ENCODE measurements around the gene RUVBL1.

Gene RUVBL1

DNA sequence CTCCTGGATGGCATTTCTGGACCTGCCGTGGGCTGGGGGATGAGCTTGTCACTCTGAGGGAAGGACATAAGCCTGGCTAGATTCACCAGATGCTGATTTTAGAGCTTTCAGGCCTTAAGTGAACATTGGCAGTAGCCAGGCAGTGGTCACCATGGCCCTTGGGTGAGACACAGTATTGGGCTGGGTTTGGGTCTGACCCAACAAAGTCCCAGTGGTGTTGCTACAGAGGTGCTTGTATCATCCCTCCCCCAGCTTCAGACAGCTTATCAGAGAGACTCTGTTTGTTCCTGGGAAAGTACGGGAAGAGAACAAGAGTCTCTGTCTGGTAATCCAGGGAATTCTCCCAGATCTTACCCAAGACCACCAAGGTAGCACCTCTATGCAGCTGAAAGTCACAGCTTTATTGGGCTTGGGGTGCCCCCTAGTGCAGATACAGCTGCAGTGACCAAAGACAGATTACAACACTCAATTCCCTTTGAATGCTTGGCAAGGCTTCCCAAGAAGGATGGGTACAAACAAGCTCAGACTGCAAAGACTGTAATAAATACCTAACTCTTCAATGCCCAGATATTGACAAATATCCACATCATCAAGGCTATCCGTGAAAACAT is 9.8 kb upstream of the RUVBL1 start:
- peak; percentile 50 for DNase-seq (ENCODE audit: low read depth)

DNA sequence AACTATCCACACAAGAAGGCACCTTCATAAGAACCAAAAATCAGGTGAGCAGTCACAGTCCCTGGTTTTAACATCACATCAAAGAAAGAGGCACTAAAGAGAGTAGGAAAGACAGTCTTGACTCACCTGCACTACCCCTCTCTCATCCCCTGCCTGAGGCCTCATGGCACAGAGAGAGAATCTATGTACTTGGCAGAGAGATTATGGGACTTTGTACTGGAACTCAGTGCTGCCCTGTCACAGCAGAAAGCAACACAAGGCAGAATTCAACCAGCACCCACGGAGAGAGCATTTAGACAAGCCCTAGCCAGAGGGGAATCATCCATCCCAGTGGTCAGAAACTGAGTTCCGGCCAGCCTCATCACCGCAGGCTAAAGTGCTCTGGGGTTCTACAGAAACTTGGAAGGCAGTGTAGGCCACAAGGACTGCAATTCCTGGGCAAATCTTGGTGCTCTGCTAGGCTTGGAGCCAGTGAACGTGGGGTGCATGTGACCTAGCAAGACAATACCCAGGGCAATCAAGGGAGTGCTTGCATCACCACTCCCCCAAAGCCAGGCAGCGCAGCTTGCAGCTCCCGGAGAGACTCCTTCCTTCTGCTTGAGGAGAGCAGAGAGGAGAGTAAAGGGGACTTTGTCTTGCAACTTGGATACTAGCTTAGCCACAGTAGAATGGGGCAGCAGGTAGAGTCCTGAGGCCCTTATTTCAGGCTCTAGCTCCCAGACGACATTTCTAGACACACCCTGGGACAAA is 8.5 kb upstream of the RUVBL1 start:
- no peak for DNase-seq (ENCODE audit: low read depth)

DNA sequence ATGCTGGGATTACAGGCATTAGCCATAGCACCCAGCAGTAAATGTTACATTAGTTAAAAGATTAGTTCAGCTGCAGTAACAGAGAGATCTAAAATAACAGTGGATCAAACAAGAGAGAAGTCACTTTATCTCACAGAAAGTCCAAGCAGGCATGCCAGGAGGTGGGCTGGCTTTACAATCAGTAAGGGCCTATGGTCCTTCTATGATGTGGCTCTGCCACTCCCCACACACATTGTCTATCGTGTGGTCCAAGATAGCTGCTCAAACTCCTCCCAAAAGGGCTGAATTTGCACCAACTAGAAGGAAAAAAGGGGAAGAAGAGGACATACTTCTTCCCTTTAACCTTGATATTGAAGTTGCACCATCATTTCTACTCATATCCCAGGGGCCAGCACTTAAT is 4.6 kb upstream of the RUVBL1 start:
- DNase-seq (ENCODE audit: low read depth), result no peak

DNA sequence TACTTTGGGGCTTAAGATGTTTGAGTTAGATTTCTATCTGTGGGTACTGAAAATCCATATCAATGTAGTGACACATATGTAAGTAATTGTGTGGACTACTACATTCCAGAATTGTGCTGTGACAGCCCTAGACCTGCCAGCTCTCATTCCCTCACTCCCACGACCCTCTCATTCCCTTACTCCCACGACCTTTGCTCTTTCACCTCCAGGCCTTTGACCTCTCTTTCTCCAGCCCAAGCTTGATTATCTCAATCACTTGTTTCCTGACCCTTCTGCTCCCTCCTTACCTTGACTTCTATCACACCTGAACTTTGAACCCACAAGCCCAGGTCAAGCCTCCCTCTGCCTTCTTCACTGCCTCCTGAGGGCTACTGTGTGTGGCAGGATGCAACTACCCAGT is 3.6 kb upstream of the RUVBL1 start:
- no peak for DNase-seq (ENCODE audit: low read depth)

DNA sequence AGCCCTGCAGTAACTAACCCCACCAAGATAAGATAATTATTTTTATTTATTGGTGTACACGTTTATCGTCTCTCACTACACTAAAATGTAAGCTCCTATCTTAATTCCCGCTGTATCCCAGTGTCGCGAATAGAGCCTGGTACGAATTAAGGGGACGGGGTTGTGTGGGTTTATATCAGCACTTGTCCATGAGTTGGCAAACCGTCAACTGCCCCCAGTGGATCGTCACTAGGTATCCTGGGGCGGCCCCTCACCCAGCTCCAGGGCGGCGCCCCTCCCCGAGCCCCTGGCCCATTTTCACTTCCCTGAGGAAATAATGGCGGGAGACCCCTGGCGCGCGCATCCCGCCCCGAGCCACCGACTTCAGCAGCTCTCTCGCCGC is 465 bp downstream of the RUVBL1 start:
- DNase-seq (ENCODE audit: low read depth), result no peak

DNA sequence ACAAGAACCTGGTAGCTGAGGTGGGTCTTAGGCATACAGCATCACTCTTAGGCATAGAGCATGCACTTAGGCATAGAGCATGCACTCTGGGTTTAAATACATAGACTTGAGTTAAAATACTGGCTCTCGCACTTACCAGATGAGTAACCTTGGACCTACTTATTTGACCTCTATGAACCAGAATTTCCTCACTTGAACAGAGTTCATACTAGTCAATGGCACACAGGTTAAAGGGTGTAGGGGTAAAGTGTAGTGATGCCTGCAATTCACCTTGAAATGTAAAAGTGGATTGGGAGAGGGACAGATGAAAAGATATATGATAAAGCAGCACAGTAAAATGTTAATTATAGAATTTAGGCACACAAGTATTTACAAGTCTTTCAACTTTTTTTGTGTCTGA is 1.6 kb downstream of the RUVBL1 start:
- no peak for DNase-seq (ENCODE audit: low read depth)

DNA sequence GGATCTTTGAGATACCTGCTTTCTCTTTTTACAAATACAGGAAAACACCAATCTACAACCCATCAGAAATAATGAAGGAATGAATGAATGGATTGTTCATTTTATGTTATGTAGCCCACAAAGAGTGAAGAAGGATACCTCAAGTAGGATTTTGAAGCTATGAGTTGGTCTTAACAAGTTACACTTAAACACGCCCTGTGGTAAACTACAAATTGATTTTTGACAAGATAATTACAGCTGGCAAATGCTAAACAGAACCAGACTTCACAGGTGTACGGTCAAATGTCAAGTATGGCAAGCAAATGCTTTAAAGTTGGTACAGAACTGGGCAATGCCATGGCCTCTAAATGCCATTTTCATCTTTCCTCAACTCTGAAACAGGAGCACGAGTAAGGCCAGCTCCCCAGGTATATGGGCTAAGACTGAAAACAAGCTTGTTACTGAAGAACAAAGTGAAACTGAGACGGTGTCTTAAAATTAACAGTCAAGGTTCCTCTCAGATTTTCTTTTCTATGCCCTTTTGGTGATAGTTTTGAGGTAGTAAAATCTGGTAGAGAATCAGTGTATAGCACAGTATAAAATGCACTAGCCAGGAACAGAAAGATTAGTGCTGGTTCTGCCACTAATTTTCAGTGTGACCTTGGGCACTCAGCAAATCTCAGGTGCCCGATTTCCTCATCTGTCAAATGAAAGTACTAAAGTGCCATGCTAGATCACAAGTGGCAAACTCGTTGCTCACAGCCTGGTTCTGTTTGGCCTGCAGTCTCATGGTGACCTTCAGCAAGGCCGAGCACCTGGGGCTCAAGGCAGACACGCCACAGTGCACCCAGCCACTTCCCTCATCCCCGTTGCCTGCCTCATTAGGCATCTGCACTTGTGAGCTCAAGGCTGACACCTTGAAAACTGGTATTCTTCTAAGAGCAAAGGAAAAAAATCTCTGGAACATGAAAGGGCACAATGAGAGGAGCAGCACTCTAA is 9.5 kb downstream of the RUVBL1 start:
- DNase-seq (ENCODE audit: low read depth), result no peak

DNA sequence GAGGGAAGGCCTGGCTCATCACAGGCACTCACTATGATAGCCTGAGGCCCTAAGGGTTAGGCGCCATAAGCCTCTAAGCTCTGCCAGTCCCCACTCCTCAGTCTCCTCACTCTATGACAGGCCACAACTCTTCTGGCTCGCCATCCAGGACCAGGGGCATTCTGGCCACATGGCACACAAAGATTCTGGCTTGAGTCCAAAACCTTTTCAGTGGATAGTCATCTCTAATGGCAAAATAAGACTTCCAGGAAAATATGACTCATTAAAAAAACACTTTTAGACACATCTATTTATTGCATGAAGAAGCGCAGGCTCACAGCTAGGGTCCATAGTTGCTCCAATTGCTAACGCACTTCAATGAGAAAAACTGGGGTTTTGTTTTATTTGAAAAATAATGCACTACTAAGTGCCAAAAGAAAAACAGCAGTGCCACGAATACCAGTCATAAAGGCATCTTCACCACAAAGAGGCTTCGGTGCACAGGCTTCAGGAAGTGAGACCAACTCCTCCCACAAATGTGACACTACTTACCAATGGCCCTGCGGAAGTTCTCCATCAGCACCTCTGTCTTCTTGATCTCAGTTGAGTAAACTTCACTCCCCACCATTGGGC is 11.1 kb downstream of the RUVBL1 start:
- DNase-seq (ENCODE audit: low read depth), result peak; percentile 84

DNA sequence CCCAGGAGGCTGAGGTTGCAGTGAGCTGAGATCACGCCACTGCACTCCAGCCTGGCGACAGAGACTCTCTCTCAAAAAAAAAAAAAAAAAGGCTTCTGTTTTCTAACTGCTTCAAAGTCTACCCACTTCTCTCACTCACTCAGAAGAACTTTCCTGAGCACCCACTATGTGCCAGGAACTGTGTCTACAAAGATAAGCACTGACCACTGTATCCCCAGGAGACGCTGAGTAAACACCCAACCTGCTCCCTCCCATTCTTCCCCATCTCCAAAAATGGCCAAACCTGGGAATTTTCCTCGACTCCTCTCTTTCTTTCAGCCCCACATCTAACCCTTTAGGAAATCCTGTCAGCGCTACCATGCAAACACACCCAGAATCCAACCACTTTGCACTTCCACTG is 12.5 kb downstream of the RUVBL1 start:
- DNase-seq (ENCODE audit: low read depth), result no peak

DNA sequence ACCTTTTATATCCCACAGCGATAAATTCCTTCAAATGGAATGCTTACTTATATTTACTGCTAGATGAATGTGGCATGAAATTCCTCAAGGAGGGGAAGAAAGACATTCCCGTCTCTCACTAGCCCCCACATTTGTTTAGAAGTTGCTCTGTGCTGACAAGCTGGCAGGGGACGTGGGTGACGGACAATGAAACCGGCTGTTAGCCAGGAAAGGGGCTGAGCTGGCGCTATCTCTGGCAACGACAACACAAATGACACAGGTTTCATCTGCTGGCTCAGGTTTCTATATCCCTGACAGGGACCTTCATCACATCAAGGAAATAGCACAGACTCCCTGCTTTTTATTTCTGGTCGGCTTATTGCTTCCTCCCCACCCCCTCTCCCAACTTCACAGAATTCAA is 15.8 kb downstream of the RUVBL1 start:
- no peak for DNase-seq (ENCODE audit: low read depth)

DNA sequence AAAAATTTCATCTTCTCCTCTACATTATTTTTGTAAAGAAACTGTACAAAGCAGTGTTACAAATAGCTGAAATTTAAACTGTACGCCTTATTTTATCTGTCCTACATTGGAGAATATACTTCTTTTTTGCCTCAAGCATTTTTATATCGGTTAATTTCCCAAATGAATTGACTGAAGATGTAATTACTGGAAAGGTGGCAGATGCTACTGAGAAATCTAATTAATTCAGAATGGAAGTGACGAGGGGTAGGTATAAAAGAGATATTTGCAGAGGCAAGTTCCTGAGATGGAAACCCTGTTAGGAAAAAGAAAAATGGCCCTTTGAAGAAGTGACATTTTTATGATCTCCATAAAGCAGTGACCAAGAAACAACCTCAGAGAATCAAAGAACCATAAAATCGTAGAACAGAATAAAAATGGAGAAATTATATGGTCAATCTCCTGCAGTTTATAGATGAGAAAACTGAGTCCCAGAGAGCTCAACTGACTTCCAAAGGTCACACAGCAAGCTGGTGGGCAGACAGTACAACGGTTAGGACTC is 20.4 kb downstream of the RUVBL1 start:
- DNase-seq (ENCODE audit: low read depth), result no peak

DNA sequence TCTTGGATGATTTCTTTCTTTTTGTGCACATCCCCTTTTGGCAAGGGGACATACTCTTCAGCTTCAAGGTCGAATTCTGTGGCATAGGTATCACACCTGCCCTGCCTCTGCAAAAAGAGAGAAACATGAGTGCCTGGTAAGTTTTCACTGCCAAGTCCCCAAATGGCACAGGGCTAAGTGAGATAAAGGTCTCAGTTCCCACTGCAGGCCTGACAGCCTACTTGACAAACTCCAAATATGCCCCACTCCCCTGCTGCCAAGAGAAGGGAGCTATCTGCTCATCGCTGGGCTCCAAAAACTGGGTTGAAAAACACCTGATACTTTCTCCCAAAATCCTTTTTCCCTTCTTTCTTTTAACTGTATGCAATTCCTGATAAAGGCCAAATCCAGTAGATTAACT is 23.0 kb downstream of the RUVBL1 start:
- DNase-seq (ENCODE audit: low read depth), result no peak

DNA sequence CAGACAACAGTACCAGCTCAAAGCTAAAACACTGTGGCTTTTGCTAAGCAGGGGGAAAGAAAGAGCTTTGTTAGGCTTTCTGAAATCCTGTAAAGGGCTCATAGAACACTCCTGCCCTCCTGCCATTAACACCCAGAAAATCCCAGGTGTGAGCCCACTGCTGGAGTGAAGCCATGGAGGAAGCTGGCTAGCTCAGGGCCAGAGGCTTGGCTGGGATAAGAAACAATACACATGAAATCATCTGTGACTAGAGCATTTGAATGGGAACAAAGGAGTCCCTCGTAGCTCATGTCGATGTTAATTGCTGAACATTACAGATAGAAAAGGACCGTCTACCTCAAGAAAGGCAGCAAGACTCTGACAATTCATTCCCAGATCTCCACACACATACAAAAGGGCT is 23.5 kb downstream of the RUVBL1 start:
- DNase-seq (ENCODE audit: low read depth), result no peak

DNA sequence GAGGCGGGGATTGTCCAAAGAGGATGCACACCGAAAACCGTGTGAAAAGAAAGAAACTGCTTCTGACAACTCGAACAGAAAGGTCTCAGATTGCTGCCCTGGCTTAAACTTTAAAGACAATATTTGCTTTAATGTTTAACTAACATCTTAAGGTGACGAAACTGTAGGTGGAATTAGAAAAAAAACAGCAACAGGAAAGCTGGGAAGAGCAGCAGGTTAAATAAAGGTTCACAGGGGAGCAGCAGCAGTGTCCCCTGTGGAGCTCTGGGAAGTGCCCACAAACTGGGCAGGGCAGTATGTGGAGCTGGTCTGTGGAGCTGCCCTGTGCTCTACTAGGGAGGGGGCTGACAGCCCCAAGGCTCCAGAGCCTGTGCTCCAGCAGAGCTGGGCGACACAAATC is 25.4 kb downstream of the RUVBL1 start:
- DNase-seq (ENCODE audit: low read depth), result no peak

DNA sequence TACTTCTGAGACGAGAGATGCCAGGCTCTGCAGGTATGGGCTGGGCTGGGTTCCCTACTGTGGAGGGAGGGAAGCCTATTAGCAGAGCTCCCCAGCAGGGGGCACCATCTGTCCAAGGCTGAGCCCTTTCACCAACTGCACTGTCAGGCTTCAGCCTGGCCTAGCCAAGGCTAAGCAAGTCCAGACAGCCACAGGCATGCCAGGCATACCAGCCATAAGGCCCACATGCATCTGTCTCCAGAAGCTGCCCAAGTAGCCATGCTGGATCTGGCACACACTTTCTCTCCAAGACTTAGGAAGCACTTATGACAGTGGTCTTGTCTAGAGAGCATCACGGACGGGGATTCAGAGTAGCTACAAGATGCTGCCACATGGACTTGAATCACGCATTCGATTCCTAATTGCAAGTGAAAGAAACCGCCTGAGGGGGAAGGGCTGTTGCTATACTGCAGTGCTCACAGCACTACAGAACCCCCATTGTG is 28.3 kb downstream of the RUVBL1 start:
- DNase-seq (ENCODE audit: low read depth), result peak; percentile 76

DNA sequence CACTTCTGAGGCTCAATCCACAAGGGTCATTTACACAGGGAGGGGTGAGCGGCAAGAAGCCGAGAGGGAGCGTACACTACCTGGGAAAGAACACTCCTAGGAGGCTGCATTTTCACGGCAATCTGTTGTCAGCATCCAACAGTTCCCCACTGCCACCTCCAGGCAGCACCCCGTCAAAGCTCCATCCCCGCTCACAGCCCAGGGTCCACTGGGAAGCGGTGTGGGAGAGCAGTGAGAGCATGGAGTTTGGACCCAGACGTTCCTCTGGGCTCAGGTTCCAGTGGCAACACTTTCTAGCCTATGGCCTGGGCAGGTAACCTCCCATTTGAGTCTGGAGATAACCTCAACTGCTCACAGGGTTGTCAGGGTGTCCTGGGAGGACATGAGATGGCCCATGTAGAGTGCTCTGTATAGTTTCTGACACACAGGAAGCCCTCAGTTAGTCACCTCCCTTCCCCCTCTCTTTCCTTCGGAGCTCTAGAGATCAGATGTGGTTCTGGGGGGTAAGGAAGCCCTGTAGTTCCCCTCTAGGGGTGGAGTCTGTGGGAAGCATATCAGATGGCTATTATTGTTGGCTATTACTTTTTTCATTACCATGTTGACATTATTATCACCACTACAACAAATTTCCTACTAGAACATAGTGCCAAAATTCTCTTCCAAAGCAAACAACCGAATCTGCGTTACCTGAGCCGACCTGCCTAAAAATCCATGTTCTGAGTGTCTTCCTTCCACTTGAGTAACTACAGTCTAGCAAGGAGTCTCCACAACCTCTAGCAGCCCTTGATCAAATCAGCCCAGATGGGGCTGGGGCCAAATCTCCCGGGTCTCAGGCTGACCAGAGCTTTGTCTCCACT is 29.1 kb downstream of the RUVBL1 start:
- no peak for DNase-seq (ENCODE audit: low read depth)

DNA sequence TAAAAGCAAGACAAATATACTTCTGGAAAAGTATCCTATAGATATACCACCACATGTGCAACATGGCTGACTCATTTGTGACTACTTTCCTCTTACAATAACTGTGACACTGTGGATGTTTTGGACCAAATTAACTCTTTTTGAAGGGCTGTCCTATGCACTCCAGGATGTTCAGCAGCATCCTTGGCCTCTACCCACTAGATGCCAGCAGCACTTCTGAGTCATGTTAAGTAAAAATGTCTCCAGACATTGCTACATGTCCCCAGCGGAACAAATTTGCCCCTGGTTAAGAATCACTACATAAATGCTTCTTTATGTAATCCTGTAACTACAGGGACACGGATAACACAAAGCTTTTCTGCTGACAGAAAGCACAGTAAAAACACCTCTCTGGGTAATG is 32.0 kb downstream of the RUVBL1 start:
- DNase-seq (ENCODE audit: low read depth), result no peak

DNA sequence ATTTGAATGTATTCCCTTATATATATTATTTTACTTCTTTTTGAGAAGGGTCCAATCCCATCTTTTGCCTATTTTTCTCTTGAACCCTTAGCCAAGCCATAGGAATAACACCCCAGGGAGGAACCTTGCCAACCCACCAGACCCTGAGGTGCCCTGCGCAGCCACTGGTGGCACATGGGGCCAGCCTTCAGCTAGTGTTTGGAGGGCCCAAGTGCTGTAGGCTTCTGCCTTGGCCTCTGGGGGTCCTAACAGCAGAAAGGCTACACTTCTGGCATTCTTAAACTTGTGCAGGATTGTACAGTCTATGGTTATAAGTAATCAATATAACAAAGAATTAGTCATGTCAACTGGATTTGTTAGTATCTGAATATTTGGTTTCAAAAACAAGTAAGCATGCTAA is 34.5 kb downstream of the RUVBL1 start:
- DNase-seq (ENCODE audit: low read depth), result no peak

DNA sequence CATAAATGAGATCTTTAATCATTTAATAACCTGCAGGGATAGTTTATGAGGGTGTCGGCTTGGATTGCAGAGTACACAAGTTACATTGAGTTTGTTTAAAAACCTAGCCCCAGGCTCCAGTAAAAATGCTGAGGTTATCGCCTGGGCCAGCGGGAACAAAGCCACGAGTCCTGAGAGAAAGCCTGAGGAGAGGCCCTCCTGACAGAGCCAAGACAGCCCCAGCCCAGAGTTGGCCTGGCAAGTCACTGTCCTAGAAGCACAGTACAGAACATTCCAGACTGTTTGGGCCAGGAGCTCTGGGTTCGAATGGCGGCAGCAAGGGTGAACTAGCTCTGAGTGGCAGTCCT is 39.0 kb downstream of the RUVBL1 start:
- no peak for DNase-seq (ENCODE audit: low read depth)

DNA sequence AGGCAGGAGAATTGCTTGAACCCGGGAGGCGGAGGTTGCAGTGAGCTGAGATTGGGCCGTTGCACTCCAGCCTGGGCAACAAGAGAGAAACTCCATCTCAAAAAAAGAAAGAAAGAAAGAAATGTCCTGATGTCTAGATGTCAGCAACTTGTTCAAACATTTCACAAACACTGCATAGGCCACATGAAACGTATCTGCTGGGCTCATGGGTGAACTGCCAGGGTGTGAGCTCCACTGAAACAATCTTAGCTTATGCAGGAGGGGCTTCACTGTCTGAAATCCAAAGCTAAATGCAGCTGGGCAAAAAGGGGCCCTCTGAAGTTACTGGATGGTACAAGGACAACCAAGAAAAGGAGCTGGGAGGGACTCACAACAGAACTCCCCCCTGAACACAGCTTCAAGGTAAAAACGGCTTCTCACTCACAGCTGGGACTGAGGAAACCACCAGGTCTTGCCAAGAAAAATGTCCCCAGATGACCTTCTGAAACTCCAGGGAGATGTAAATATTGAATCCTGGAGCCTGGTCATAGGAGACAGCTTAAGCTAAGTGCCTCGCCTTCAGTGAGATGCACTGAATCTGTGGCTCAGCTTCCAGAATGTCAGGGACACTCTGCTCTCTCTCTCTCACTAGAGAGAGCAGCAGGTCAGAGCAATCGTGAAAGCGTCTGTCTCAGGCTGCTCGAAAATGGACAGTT is 39.5 kb downstream of the RUVBL1 start:
- peak; percentile 41 for DNase-seq (ENCODE audit: low read depth)

DNA sequence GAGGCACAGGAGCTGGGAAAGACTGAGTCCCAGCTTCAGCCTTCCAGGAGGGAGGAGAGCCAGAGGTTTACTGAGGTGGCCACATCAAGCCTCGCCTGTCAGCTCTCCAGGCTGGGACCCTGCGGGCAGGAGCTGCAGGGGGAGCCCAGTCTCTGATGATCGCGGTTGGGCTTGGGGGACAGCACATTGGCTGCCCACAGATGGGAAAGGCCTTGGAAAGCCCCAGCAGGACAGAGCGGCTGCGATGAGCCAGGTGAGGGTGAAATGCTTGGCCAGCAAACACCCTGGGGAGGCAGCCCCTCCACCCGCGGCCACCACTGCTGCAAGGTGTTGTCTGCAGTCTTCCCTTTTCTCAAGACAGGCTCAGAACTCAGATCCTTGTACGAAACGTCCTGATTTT is 40.2 kb downstream of the RUVBL1 start:
- DNase-seq (ENCODE audit: low read depth), result no peak

Measured in fibroblast of the conjunctiva (primary cell).